Right lobe of liver (tissue), 6 donors: ENCODE results near the gene TECPR2. TPM values are rescaled to one million over a fixed set of nuclear protein-coding genes. Genes with fewer than 3 reads are reported as not detected.

Experiments used
- ATAC-seq, 4 donors: fragments of 200-7000 bp; cut with Tn5 transposase; one replicate each; pipeline ENCODE4 v1.9.1; 2020; ENCODE audit warnings: mild to moderate bottlenecking in 4 of 4, moderate library complexity in 4 of 4
- DNase-seq, 3 donors: peaks; one replicate each; pipeline ENCODE4 v3.0.0-alpha.2; 2020
- H3K27ac ChIP-seq, 3 donors: fragments of 200-600 bp; one replicate each; pipeline ENCODE4 v1.8.0; 2022
- H3K27me3 ChIP-seq, 2 donors: fragments of 200-600 bp; one replicate each; pipeline ENCODE4 v1.8.0; 2022
- H3K36me3 ChIP-seq, 4 donors: fragments of 200-600 bp; sonication (generic) in 1 of 4; one replicate each; pipeline versions ENCODE4 v1.5.1 to v1.8.0; 2017 to 2022; ENCODE audit warnings: control low read depth in 1 of 4
- H3K4me1 ChIP-seq, 4 donors: fragments of 200-600 bp; sonication (generic) in 1 of 4; one replicate each; pipeline versions ENCODE4 v1.5.1 to v1.8.0; 2017 to 2022; ENCODE audit warnings: control low read depth in 1 of 4
- H3K4me3 ChIP-seq, 3 donors: fragments of 200-600 bp; one replicate each; pipeline ENCODE4 v1.8.0; 2022
- H3K9me3 ChIP-seq, 4 donors: fragments of 200-600 bp; sonication (generic) in 1 of 4; one replicate each; pipeline versions ENCODE4 v1.5.1 to v1.8.0; 2017 to 2022; ENCODE audit warnings: control low read depth in 1 of 4
- CTCF ChIP-seq, 4 donors: fragments of 200-600 bp in 3 of 4; fragments of 450-650 bp in 1 of 4; IDR thresholded peaks; one replicate each; pipeline versions ENCODE4 v1.5.1 to v1.8.0; 2016 to 2022; ENCODE audit warnings: antibody characterized with exemption in 4 of 4, mild to moderate bottlenecking in 2 of 4
- POLR2A ChIP-seq: fragments of 450-650 bp; IDR thresholded peaks from one replicate; pipeline ENCODE4 v1.6.1; 2017; ENCODE audit warnings: antibody characterized with exemption, mild to moderate bottlenecking
- WGBS: methylation state at CpG from one replicate; pipeline ENCODE4 v1.1.6; 2018; ENCODE audit warnings: low coverage, low lambda C conversion rate; ENCODE audit not compliant: insufficient coverage; ENCODE audit errors: missing lambda C conversion rate; 5-methylcytosine and 5-hydroxymethylcytosine counted together
- intact Hi-C, 2 donors: fragments of 100-400 bp; cut with DNase I; formaldehyde crosslinking; loops; one replicate each; pipeline versions ENCODE4 v1.11.2 to v1.14.1; 2022
- total RNA-seq, 6 experiments: library from RNA; depleted of rRNA in 2 of 6; stranded (reverse); fragments of >200 nt in 2 of 6; fragmentation: NEBNext Ultra II Directional in 3 of 6; extraction: Animal tissue kit (Norgen Biotek cat#: 25700) in 3 of 6; gene quantifications; one replicate each; pipeline versions ENCODE4 v1.1.0 to v1.2.4, GENCODE V29; 2016 to 2023
- donor health status: DM: no; HTN: yes; CAD: no.
- donor health status: DM: no; HTN: no; CAD: no.
- donor health status: DM: no; HTN: no; CAD: no.
- donor health status: DM: no; HTN: yes; CAD: no.
- donor health status: DM: no; HTN: yes; CAD: no.

TECPR2 gene
- total RNA-seq, 6 experiments from 2014 or later = 5.5 to 10.5 (median 9.4) TPM

GRCh38 chr14:102445641-102446040 is 82.9 kb downstream of the TECPR2 start:
- H3K36me3 ChIP-seq = peaks cover 2 to 54% (median 11%) of the 10 kb centered on the region in 4 donors
- WGBS = 86% methylated on average over 12 of the region's 15 CpGs

GRCh38 chr14:102450206-102451063 is 87.7 kb downstream of the TECPR2 start:
- Histone ChIP-seq H3K27me3 (no peaks in the 10 kb centered on the region), H3K9me3 (no peaks in the 10 kb centered on the region), H3K27ac (no peak overlapping the region), H3K4me1 (no peaks in the 10 kb centered on the region), H3K36me3 (peaks cover 0 to 50% (median 7%) of the 10 kb centered on the region in 4 donors), H3K4me3 (no peak overlapping the region)
- WGBS = 86% methylated on average over 9 of the region's 17 CpGs
- no peak for DNase-seq
- intact Hi-C loops = no loop called here
- TF ChIP-seq POLR2A (no peak), CTCF (IDR thresholded peaks at IDR 0.05) (no peak)
- no peak for ATAC-seq

More at GRCh38 chr14:102445641-102446040, 82.9 kb downstream of the TECPR2 start:
- Histone ChIP-seq H3K27ac (no peak overlapping the region), H3K4me3 (no peak overlapping the region), H3K9me3 (no peaks in the 10 kb centered on the region), H3K4me1 (no peaks in the 10 kb centered on the region), H3K27me3 (no peaks in the 10 kb centered on the region)
- TF ChIP-seq POLR2A = no peak
- no peak for TF ChIP-seq CTCF (IDR thresholded peaks at IDR 0.05)
- DNase-seq (peak in 1 of 3 donors; percentile 30), ATAC-seq (no peak)
- intact Hi-C loops = no loop called here

- DNase-seq (no peak), ATAC-seq (no peak)
These were observed 88.3 kb downstream of the TECPR2 start for GRCh38 chr14:102451064-102451352.

GRCh38 chr14:102452302-102452701 is 89.6 kb downstream of the TECPR2 start:
- 80% methylated on average over 3 of the region's 24 CpGs for WGBS
- Histone ChIP-seq H3K27me3 (no peaks in the 10 kb centered on the region), H3K36me3 (peaks cover 0 to 37% (median 7%) of the 10 kb centered on the region in 4 donors), H3K9me3 (no peaks in the 10 kb centered on the region), H3K27ac (no peak overlapping the region), H3K4me3 (no peak overlapping the region), H3K4me1 (no peaks in the 10 kb centered on the region)
- ATAC-seq (peak in 1 of 4 donors; percentile 28), DNase-seq (no peak)
- TF ChIP-seq POLR2A (no peak), CTCF (IDR thresholded peaks at IDR 0.05) (no peak)
- intact Hi-C loops = no loop called here

More at GRCh38 chr14:102451064-102451352, 88.3 kb downstream of the TECPR2 start:
- Histone ChIP-seq H3K4me1 (no peaks in the 10 kb centered on the region), H3K9me3 (no peaks in the 10 kb centered on the region), H3K4me3 (no peak overlapping the region), H3K27ac (no peak overlapping the region), H3K27me3 (no peaks in the 10 kb centered on the region), H3K36me3 (peaks cover 0 to 44% (median 7%) of the 10 kb centered on the region in 4 donors)
- 96% methylated on average over 6 of the region's 10 CpGs for WGBS
- intact Hi-C loops = no loop called here
- TF ChIP-seq CTCF (IDR thresholded peaks at IDR 0.05) = no peak
- TF ChIP-seq POLR2A = no peak
